Ascending aorta (tissue), 2 donors: ENCODE data around the gene ITSN1. TPM values are rescaled to one million over a fixed set of nuclear protein-coding genes. Genes with fewer than 3 reads are reported as not detected.

ENCODE experiments used
- DNase-seq, 2 donors: peaks; one replicate each; pipeline ENCODE4 v3.0.0-alpha.2; 2019; ENCODE audit warnings: low spot score in 2 of 2
- H3K27ac ChIP-seq, 2 donors: fragments of 200-600 bp; sonication (generic); one replicate each; pipeline ENCODE4 v1.5.1; 2016 to 2017; ENCODE audit warnings: mild to moderate bottlenecking in 1 of 2
- H3K27me3 ChIP-seq: fragments of 200-600 bp; sonication (generic); one replicate; pipeline ENCODE4 v1.5.1; 2017
- H3K36me3 ChIP-seq, 2 donors: fragments of 200-600 bp; sonication (generic); one replicate each; pipeline ENCODE4 v1.5.1; 2016
- H3K4me1 ChIP-seq, 2 donors: fragments of 200-600 bp; sonication (generic); one replicate each; pipeline ENCODE4 v1.5.1; 2016 to 2017; ENCODE audit warnings: mild to moderate bottlenecking in 1 of 2
- H3K4me3 ChIP-seq, 2 donors: fragments of 200-600 bp; sonication (generic); one replicate each; pipeline ENCODE4 v1.5.1; 2016 to 2017; ENCODE audit warnings: mild to moderate bottlenecking in 1 of 2
- H3K9me3 ChIP-seq, 2 donors: fragments of 200-600 bp; sonication (generic); one replicate each; pipeline ENCODE4 v1.5.1; 2016
- CTCF ChIP-seq, 3 experiments: fragments of 200-600 bp in 2 of 3; fragments of 450-650 bp in 1 of 3; sonication (generic) in 2 of 3; IDR thresholded peaks; one replicate each; pipeline ENCODE4 v1.5.1; 2016 to 2019; ENCODE audit warnings: antibody characterized with exemption in 3 of 3, mild to moderate bottlenecking in 1 of 3, moderate library complexity in 1 of 3
- intact Hi-C: fragments of 100-400 bp; cut with DNase I; formaldehyde crosslinking; loops from one replicate; pipeline ENCODE4 v1.15.1; 2023
- total RNA-seq: library from RNA; depleted of rRNA; stranded (reverse); fragments of >200 nt; gene quantifications from one replicate; pipeline ENCODE4 v1.1.0, GENCODE V29; 2016

ITSN1 gene
- total RNA-seq, 1 donor from 2014 or later: 95.0 TPM

- intact Hi-C loops: loop anchor here (10.0 kb wide), 1 partner anchor 477 kb away; no protein-coding TSS in a partner anchor
- H3K4me1 ChIP-seq: peaks cover 5 to 14% of the 10 kb centered on the region in 2 donors
Measured at GRCh38 chr21:33647587-33647986, 5.3 kb downstream of the ITSN1 start.

GRCh38 chr21:33648555-33648954, 6.3 kb downstream of the ITSN1 start:
- no peak for DNase-seq
- H3K9me3 ChIP-seq: no peaks in the 10 kb centered on the region
- no peak overlapping the region for H3K27ac ChIP-seq
- no peak for TF ChIP-seq CTCF (IDR thresholded peaks at IDR 0.05)
- no peaks in the 10 kb centered on the region for H3K27me3 ChIP-seq
- H3K36me3 ChIP-seq: no peaks in the 10 kb centered on the region
- intact Hi-C loops: loop anchor here (10.0 kb wide), 1 partner anchor 476 kb away; no protein-coding TSS in a partner anchor
- peaks cover 5 to 14% of the 10 kb centered on the region in 2 donors for H3K4me1 ChIP-seq
- no peak overlapping the region for H3K4me3 ChIP-seq

More at GRCh38 chr21:33647587-33647986, 5.3 kb downstream of the ITSN1 start:
- no peak for TF ChIP-seq CTCF (IDR thresholded peaks at IDR 0.05)
- Histone ChIP-seq H3K36me3 (no peaks in the 10 kb centered on the region), H3K27ac (no peak overlapping the region), H3K9me3 (no peaks in the 10 kb centered on the region), H3K4me3 (no peak overlapping the region), H3K27me3 (no peaks in the 10 kb centered on the region)
- no peak for DNase-seq

DNA sequence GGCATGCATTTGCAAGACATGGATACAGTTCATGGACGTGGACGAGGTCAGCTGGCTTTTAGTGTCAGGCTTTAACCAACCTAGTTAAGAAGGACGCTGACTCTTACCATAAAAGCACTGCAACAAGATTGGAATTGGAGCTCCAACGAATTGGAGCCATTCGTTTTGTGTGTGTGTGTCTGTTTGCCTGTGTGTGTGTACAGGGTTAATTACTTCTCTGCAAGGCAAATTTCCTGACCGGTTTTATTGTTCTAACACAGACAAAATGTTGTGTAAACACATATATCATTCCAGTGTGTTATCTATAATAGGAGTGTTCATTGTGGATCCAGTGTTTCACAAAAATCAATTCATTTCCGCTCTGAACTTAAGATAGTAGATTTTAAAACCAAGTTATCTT, 7.9 kb downstream of the ITSN1 start:
- Histone ChIP-seq H3K27ac (no peak overlapping the region), H3K9me3 (no peaks in the 10 kb centered on the region), H3K4me3 (no peak overlapping the region), H3K27me3 (no peaks in the 10 kb centered on the region), H3K36me3 (no peaks in the 10 kb centered on the region), H3K4me1 (peaks cover 5 to 13% of the 10 kb centered on the region in 2 donors)
- intact Hi-C loops: no loop called here
- DNase-seq: no peak
- no peak for TF ChIP-seq CTCF (IDR thresholded peaks at IDR 0.05)

GRCh38 chr21:33650929-33651509, 8.7 kb downstream of the ITSN1 start:
- no peaks in the 10 kb centered on the region for H3K36me3 ChIP-seq
- H3K9me3 ChIP-seq: no peaks in the 10 kb centered on the region
- intact Hi-C loops: no loop called here
- H3K27me3 ChIP-seq: no peaks in the 10 kb centered on the region
- H3K4me1 ChIP-seq: peaks cover 0 to 8% of the 10 kb centered on the region in 2 donors
- no peak overlapping the region for H3K27ac ChIP-seq
- TF ChIP-seq CTCF (IDR thresholded peaks at IDR 0.05): no peak
- no peak for DNase-seq
- H3K4me3 ChIP-seq: no peak overlapping the region

- Histone ChIP-seq H3K27me3 (no peaks in the 10 kb centered on the region), H3K4me3 (no peak overlapping the region), H3K4me1 (peaks cover 0 to 18% of the 10 kb centered on the region in 2 donors), H3K9me3 (no peaks in the 10 kb centered on the region), H3K27ac (no peak overlapping the region), H3K36me3 (no peaks in the 10 kb centered on the region)
- DNase-seq: no peak
- intact Hi-C loops: no loop called here
- TF ChIP-seq CTCF (IDR thresholded peaks at IDR 0.05): no peak
Measured at GRCh38 chr21:33651965-33652680, 9.8 kb downstream of the ITSN1 start.
